H9 (cell line): Measurements from ENCODE around the gene ABCB8. TPM values are rescaled to one million over a fixed set of nuclear protein-coding genes. Genes with fewer than 3 reads are reported as not detected.

Source experiments
- DNase-seq: peaks from one replicate; pipeline ENCODE4 v3.0.0-alpha.2; 2017
- H2AFZ ChIP-seq: one replicate; pipeline ENCODE4 v1.6.1; 2013; ENCODE audit warnings: mild to moderate bottlenecking, low read length, control low read depth, moderate library complexity
- H2AK5ac ChIP-seq: 2 replicates; pipeline ENCODE4 v1.6.1; 2013; ENCODE audit warnings: low read length, control low read depth, mixed read lengths; ENCODE audit not compliant: insufficient read length
- H2BK120ac ChIP-seq: one replicate; pipeline ENCODE4 v1.6.1; 2013; ENCODE audit warnings: low read depth, mild to moderate bottlenecking, low read length, control low read depth, inconsistent platforms; ENCODE audit not compliant: poor library complexity, severe bottlenecking
- H2BK12ac ChIP-seq: 2 replicates; pipeline ENCODE4 v1.6.1; 2013; ENCODE audit warnings: low read length, control low read depth, mixed read lengths, low read depth; ENCODE audit not compliant: insufficient read length
- H2BK15ac ChIP-seq: 2 replicates; pipeline ENCODE4 v1.6.1; 2013; ENCODE audit warnings: low read depth, low read length, control low read depth
- H2BK20ac ChIP-seq: one replicate; pipeline ENCODE4 v1.6.1; 2013; ENCODE audit warnings: low read depth, mild to moderate bottlenecking, low read length, control low read depth, inconsistent platforms; ENCODE audit not compliant: poor library complexity, severe bottlenecking
- H2BK5ac ChIP-seq: 2 replicates; pipeline ENCODE4 v1.6.1; 2013; ENCODE audit warnings: low read length, control low read depth, mixed read lengths; ENCODE audit not compliant: insufficient read length
- H3K14ac ChIP-seq: 2 replicates; pipeline ENCODE4 v1.6.1; 2013; ENCODE audit warnings: low read length, control low read depth; ENCODE audit not compliant: insufficient read depth
- H3K18ac ChIP-seq: 2 replicates; pipeline ENCODE4 v1.6.1; 2013; ENCODE audit warnings: low read depth, mild to moderate bottlenecking, mixed read lengths, low read length, control low read depth; ENCODE audit not compliant: insufficient read length
- H3K23ac ChIP-seq: 2 replicates; pipeline ENCODE4 v1.6.1; 2013; ENCODE audit warnings: low read length, control low read depth, mixed read lengths, low read depth; ENCODE audit not compliant: insufficient read length
- H3K23me2 ChIP-seq: 2 replicates; pipeline ENCODE4 v1.6.1; 2013; ENCODE audit warnings: low read depth, mild to moderate bottlenecking, mixed read lengths, low read length, control low read depth; ENCODE audit not compliant: insufficient read length, poor library complexity, severe bottlenecking
- H3K27ac ChIP-seq: 2 replicates; pipeline ENCODE4 v1.5.1; 2013; ENCODE audit warnings: low read length, control low read depth, mixed read lengths, low read depth; ENCODE audit not compliant: insufficient read length
- H3K27me3 ChIP-seq: 2 replicates; pipeline ENCODE4 v1.6.1; 2013; ENCODE audit warnings: low read length, control low read depth, inconsistent platforms; ENCODE audit not compliant: insufficient read depth
- H3K4ac ChIP-seq: 2 replicates; pipeline ENCODE4 v1.6.1; 2013; ENCODE audit warnings: low read depth, mild to moderate bottlenecking, control low read depth, inconsistent platforms, low read length, moderate library complexity
- H3K4me1 ChIP-seq: 2 replicates; pipeline ENCODE4 v1.6.1; 2013; ENCODE audit warnings: low read length, control low read depth, inconsistent platforms; ENCODE audit not compliant: insufficient read depth
- H3K4me2 ChIP-seq: 2 replicates; pipeline ENCODE4 v1.6.1; 2013; ENCODE audit warnings: low read length, control low read depth, mixed read lengths; ENCODE audit not compliant: insufficient read length, insufficient read depth
- H3K56ac ChIP-seq: 2 replicates; pipeline ENCODE4 v1.6.1; 2013; ENCODE audit warnings: low read depth, mild to moderate bottlenecking, mixed read lengths, low read length, control low read depth; ENCODE audit not compliant: insufficient read length
- H3K79me1 ChIP-seq: 2 replicates; pipeline ENCODE4 v1.6.1; 2013; ENCODE audit warnings: low read depth, mild to moderate bottlenecking, moderate library complexity, low read length, control low read depth, inconsistent platforms; ENCODE audit not compliant: insufficient read depth, poor library complexity, severe bottlenecking
- H3K79me2 ChIP-seq: 2 replicates; pipeline ENCODE4 v1.6.1; 2013; ENCODE audit warnings: low read length, control low read depth, inconsistent platforms; ENCODE audit not compliant: insufficient read depth
- H3K9ac ChIP-seq: 2 replicates; pipeline ENCODE4 v1.6.1; 2013; ENCODE audit warnings: low read length, control low read depth, mixed read lengths; ENCODE audit not compliant: insufficient read length; ENCODE audit errors: extremely low read depth
- H3K9me3 ChIP-seq: one replicate; pipeline ENCODE4 v1.6.1; 2013; ENCODE audit warnings: low read depth, low read length, inconsistent platforms; ENCODE audit not compliant: control insufficient read depth
- H3T11ph ChIP-seq: one replicate; pipeline ENCODE4 v1.6.1; 2013; ENCODE audit warnings: mild to moderate bottlenecking, low read length, control low read depth, inconsistent platforms
- H4K20me1 ChIP-seq: one replicate; pipeline ENCODE4 v1.6.1; 2013; ENCODE audit not compliant: control insufficient read depth, insufficient read length, insufficient read depth
- H4K5ac ChIP-seq: 2 replicates; pipeline ENCODE4 v1.6.1; 2013; ENCODE audit warnings: low read depth, mild to moderate bottlenecking, mixed read lengths, low read length, control low read depth; ENCODE audit not compliant: insufficient read length
- H4K8ac ChIP-seq: replicated peaks from 2 replicates; pipeline ENCODE4 v1.6.1; 2013; ENCODE audit warnings: low read length, control low read depth, mixed read lengths, low read depth; ENCODE audit not compliant: insufficient read length
- H4K91ac ChIP-seq: 2 replicates; pipeline ENCODE4 v1.6.1; 2013; ENCODE audit warnings: low read depth, mild to moderate bottlenecking, moderate library complexity, mixed read lengths, low read length, control low read depth; ENCODE audit not compliant: insufficient read length
- H3K27ac Mint-ChIP-seq, 3 experiments: 2 replicates in 2 of 3; 3 replicates in 1 of 3; pipeline ENCODE4 v1.8.0; 2020 to 2021; ENCODE audit warnings: mixed read lengths in 3 of 3, mild to moderate bottlenecking in 1 of 3, moderate library complexity in 1 of 3
- H3K27me3 Mint-ChIP-seq: 2 replicates; pipeline ENCODE4 v1.8.0; 2021; ENCODE audit warnings: low read depth, mild to moderate bottlenecking, moderate library complexity, mixed read lengths
- H3K36me3 Mint-ChIP-seq, 3 experiments: 2 replicates in 2 of 3; 3 replicates in 1 of 3; pipeline ENCODE4 v1.8.0; 2020 to 2021; ENCODE audit warnings: low read depth in 3 of 3, mixed read lengths in 3 of 3; ENCODE audit not compliant: insufficient read depth in 1 of 3
- H3K4me1 Mint-ChIP-seq, 2 experiments: 2 replicates each; pipeline ENCODE4 v1.8.0; 2020; ENCODE audit warnings: mixed read lengths in 2 of 2
- H3K4me3 Mint-ChIP-seq, 2 experiments: 2 replicates in 1 of 2; 3 replicates in 1 of 2; pipeline ENCODE4 v1.8.0; 2020 to 2021; ENCODE audit warnings: mild to moderate bottlenecking in 2 of 2, mixed read lengths in 2 of 2, moderate library complexity in 1 of 2
- H3K9me3 Mint-ChIP-seq, 2 experiments: 2 replicates in 1 of 2; 3 replicates in 1 of 2; pipeline ENCODE4 v1.8.0; 2020; ENCODE audit warnings: mild to moderate bottlenecking in 2 of 2, mixed read lengths in 2 of 2, moderate library complexity in 1 of 2
- WGBS: extraction: QIAGEN DNeasy Blood & Tissue Kit; methylation state at CpG from one replicate; pipeline ENCODE4 v1.1.7; 2013; ENCODE audit warnings: missing lambda C conversion rate, low lambda C conversion rate, mixed read lengths; ENCODE audit not compliant: insufficient read length; ENCODE audit errors: extremely low coverage; 5-methylcytosine and 5-hydroxymethylcytosine counted together
- total RNA-seq: library from RNA; stranded (reverse); gene quantifications from 2 replicates; pipeline ENCODE4 v1.2.1, GENCODE V29; 2021
- TF ChIP-seq, protein P1 (sequence below): fragments of 200-600 bp; sonication (generic); conservative IDR thresholded peaks from 3 replicates; pipeline ENCODE4 v1.8.0; 2021; ENCODE audit warnings: antibody characterized with exemption, mild to moderate bottlenecking

The ABCB8 gene
- total RNA-seq, 1 experiment from 2014 or later, result 22.1 TPM

DNA sequence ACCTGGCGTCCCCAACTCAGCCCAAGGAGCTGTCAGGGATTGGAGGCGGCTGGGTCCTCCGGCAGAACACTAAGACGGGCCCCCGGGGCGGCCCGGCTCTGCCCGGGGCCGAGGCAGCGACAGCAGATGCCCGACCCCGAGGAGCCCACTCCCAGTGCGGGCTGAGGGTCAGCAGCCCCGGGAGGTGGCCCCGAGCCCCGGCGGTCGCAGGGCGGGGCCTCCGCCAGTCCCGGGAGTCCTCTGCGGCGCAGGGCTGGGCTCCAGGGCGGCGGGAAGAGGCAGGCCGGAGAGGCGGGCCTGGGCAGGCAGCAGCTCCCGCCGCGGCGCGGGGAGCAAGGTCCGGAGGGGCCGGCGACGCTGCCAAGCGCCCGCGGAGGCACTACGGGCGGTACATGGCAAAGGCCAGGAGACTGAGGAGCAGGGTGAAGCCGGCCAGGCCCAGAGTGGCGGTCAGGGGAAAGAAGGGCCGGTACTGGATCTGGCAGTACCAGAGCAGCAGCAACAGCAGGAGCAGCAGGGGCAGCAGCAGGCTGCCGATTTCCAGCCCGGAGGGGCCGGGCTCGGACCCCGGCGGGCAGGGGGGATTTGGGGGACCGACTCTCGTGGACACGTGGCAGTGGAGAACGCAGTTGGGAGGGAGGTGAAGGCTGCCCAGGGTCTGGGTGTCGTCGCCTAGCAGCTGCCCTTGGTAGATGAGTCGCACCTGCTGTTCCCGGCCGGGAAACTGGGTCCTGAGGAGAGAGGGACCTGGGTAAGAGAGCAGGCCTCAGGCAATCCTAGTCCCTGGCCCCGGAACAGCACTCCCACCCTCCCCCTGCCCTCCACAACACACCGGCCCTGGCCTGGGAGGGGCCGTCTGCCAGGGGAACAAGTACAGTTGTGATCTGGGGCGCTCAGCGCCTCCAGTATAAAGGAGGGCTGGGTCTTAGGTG is 53.2 kb downstream of the ABCB8 start:
- Histone ChIP-seq H3K4me2 (peak overlapping the region; percentile 23), H3K27ac (no peak overlapping the region), H3K56ac (no peak overlapping the region), H3K79me1 (no peaks in the 10 kb centered on the region), H2BK15ac (no peak overlapping the region), H2AK5ac (no peak overlapping the region), H2BK20ac (no peak overlapping the region), H4K91ac (no peak overlapping the region), H2BK12ac (no peak overlapping the region), H2BK5ac (no peak overlapping the region), H3K18ac (no peak overlapping the region), H4K5ac (no peak overlapping the region), H3K14ac (no peak overlapping the region), H3K9ac (no peak overlapping the region), H3K9me3 (no peaks in the 10 kb centered on the region), H3K23me2 (peaks cover 7% of the 10 kb centered on the region), H3K4ac (no peak overlapping the region), H3K4me1 (peaks cover 2% of the 10 kb centered on the region; the same call in 1 of the 2 replicates), H2AFZ (no peak overlapping the region), H4K20me1 (no peaks in the 10 kb centered on the region), H3K27me3 (no peaks in the 10 kb centered on the region; the same call in 1 of the 2 replicates), H2BK120ac (no peak overlapping the region), H3K23ac (no peak overlapping the region), H4K8ac (no peak overlapping the region), H3K79me2 (no peaks in the 10 kb centered on the region; the same call in 1 of the 2 replicates), H3T11ph (no peak overlapping the region)
- H3K27me3 Mint-ChIP-seq, result peaks cover 8% of the 10 kb centered on the region
- TF ChIP-seq, protein P1, sequence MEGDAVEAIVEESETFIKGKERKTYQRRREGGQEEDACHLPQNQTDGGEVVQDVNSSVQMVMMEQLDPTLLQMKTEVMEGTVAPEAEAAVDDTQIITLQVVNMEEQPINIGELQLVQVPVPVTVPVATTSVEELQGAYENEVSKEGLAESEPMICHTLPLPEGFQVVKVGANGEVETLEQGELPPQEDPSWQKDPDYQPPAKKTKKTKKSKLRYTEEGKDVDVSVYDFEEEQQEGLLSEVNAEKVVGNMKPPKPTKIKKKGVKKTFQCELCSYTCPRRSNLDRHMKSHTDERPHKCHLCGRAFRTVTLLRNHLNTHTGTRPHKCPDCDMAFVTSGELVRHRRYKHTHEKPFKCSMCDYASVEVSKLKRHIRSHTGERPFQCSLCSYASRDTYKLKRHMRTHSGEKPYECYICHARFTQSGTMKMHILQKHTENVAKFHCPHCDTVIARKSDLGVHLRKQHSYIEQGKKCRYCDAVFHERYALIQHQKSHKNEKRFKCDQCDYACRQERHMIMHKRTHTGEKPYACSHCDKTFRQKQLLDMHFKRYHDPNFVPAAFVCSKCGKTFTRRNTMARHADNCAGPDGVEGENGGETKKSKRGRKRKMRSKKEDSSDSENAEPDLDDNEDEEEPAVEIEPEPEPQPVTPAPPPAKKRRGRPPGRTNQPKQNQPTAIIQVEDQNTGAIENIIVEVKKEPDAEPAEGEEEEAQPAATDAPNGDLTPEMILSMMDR, result no peak
- H3K9me3 Mint-ChIP-seq, result no peaks in the 10 kb centered on the region; a peak in 1 of 5 replicates
- peak overlapping the region; percentile 79 to 86 for H3K4me3 Mint-ChIP-seq
- no peak overlapping the region for H3K27ac Mint-ChIP-seq
- no peak for DNase-seq
- no CpG with 5 or more reads among the region's 64 CpGs for WGBS
- peaks cover under 1 to 6% (median 5%) of the 10 kb centered on the region in 3 experiments; a peak in 5 of 7 replicates for H3K36me3 Mint-ChIP-seq
- peaks cover 33 to 44% of the 10 kb centered on the region in 2 experiments for H3K4me1 Mint-ChIP-seq
